GM19025 (cell line): ENCODE data around the gene SLCO1B1.
"Not testable (repeated sequence)": the region's sequence is repeated elsewhere in the genome, so short reads cannot be mapped to it uniquely, and the experiment has no call there.

Source experiments
- ATAC-seq: cut with Tn5 transposase; IDR thresholded peaks from one replicate; pipeline ENCODE4 v1.9.1; 2021; ENCODE audit warnings: mild to moderate bottlenecking, low read depth, moderate library complexity; ENCODE audit not compliant: unreplicated experiment

SLCO1B1 gene, protein sequence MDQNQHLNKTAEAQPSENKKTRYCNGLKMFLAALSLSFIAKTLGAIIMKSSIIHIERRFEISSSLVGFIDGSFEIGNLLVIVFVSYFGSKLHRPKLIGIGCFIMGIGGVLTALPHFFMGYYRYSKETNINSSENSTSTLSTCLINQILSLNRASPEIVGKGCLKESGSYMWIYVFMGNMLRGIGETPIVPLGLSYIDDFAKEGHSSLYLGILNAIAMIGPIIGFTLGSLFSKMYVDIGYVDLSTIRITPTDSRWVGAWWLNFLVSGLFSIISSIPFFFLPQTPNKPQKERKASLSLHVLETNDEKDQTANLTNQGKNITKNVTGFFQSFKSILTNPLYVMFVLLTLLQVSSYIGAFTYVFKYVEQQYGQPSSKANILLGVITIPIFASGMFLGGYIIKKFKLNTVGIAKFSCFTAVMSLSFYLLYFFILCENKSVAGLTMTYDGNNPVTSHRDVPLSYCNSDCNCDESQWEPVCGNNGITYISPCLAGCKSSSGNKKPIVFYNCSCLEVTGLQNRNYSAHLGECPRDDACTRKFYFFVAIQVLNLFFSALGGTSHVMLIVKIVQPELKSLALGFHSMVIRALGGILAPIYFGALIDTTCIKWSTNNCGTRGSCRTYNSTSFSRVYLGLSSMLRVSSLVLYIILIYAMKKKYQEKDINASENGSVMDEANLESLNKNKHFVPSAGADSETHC

DNA sequence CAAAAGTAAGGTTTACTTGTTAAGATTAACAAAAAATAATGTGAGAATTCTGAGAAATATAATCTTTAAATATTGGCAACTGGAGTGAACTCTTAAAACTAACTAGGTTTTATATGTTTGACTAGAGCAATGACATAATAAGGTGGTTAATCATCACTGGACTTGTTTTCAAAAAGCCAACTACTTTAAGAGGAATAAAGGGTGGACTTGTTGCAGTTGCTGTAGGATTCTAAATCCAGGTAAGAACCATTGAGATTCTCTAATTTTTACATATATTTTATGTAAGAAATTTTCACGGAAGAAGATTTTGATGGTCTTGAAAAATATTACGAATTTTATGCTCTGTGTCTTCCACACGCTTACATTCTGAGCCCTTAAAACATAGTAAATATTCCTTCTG lies at the start of gene SLCO1B1:
SLCO1B1 (plus strand) TSS at position 197 of the 400 bp plus-strand sequence. CDS start 10,381 bp downstream, outside the sequence.
- no peak for ATAC-seq

DNA sequence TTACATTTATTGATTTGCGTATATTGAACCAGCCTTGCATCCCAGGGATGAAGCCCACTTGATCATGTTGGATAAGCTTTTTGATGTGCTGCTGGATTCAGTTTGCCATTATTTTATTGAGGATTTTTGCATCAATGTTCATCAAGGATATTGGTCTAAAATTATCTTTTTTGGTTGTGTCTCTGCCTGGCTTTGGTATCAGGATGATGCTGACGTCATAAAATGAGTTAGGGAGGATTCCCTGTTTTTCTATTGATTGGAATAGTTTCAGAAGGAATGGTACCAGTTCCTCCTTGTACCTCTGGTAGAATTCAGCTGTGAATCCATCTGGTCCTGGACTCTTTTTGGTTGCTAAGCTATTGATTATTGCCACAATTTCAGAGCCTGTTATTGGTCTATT lies 46.2 kb upstream of the SLCO1B1 start:
- not testable (repeated sequence) for ATAC-seq

DNA sequence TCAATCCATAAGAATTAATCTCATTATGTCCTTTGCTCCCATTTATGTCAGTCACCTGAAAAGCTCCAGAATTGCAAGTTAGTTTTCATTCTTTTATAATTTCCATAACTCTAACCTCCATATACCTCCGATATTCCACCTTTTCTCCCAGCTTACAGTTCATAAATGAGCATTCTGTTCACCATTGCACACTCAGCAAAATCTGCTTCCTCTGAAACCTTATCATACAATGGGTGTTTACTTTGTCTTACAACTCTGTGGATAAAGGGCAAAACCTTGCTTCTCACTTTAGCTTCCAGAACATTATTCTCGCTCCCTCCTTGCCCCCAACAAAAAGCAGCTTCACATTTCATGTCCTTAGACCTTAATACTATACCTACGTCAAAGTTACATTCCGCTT lies 19.3 kb upstream of the SLCO1B1 start:
- no peak for ATAC-seq

DNA sequence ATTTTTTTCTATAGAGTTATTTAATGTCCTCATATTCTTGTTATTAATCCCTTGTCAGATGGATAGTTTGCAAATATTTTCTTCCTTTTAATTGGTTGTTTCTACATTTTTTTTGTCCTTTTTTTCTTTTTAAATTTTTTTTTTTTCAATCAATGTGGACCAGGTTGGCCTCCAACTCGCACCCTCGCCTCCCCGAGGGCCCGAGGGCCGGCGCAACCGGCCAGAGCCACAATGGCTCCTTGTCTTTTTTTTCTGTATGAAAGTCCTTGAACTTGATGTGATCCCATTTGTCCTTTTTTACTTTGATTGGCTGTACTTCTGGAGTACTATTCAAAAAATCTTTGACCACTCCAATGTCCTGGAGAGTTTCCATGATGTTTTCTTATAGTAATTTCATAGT lies 17.7 kb upstream of the SLCO1B1 start:
- ATAC-seq, result no peak

DNA sequence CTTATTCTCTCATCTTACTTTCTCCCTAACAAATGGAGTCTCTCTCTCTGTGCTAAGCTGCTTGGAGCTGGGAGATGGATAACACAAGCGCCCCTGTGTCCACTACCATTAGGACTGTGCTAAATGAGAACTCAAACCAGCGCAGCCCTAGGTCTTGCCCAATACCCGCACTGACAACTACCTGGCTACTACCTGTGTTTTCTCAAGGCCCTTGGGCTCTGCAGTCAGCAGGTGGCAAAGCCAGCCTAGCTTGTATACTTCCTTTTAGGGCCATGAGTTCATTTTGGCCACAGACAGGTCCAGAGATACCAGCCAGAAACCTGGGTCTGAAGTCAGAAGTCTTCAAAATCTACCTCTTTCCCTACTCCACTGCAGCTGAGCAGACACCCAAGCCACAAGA lies 13.0 kb upstream of the SLCO1B1 start:
- ATAC-seq, result no peak

DNA sequence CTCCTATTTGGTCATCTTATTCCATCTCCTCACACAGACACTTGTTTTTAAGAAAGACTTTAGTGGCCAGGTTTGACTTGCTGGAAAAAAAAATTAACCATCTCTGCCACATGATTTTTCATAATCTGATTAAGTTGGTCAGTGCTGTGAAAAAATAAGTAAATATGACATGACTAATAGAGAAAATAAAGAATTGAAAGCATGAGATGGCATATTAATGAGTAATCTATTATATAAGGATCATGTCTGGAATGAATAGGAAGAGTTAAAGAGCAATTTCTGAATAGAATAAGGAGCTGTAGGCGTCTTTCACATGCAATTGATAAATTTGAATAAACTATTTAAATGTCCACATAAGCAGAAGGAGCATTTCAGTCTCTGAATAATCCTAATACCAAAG lies 12.2 kb upstream of the SLCO1B1 start:
- ATAC-seq, result no peak

DNA sequence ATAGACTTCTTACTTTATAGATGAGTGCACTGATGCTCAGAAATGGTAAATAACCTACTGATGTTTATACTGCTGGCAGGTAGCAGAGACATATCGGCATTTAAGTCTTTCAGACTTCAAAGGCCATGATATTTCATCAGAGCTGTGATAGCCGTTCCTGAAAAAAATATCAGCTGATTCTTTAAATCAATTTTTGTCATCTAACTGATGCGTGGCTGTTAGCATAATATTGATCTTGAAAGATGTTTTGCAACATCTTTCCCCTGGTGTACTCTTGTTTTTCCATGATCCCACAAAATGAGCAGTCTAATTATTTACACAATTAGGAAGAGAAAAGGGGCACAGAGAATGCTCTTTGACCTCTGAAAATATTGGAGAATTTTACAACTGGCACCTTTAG lies 1.6 kb upstream of the SLCO1B1 start:
- ATAC-seq, result no peak

DNA sequence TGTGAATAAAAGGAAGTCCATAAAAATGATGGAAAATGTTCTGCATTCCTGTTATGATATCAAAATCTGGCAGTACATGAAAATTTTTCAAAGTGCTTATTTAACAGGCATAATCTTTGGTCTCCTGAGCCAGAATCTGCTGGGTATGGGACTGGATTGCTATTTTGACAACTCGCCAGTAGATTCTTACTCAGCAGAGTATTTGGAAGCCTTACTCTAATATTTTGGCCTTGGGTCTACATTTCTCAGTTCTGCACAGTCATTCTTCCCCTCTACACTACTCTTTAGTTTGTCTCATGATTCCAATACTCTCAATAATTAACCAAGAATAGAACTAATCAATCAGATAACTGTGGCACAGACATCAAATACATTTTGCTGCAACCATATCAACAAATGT lies 1.1 kb upstream of the SLCO1B1 start:
- ATAC-seq, result no peak

DNA sequence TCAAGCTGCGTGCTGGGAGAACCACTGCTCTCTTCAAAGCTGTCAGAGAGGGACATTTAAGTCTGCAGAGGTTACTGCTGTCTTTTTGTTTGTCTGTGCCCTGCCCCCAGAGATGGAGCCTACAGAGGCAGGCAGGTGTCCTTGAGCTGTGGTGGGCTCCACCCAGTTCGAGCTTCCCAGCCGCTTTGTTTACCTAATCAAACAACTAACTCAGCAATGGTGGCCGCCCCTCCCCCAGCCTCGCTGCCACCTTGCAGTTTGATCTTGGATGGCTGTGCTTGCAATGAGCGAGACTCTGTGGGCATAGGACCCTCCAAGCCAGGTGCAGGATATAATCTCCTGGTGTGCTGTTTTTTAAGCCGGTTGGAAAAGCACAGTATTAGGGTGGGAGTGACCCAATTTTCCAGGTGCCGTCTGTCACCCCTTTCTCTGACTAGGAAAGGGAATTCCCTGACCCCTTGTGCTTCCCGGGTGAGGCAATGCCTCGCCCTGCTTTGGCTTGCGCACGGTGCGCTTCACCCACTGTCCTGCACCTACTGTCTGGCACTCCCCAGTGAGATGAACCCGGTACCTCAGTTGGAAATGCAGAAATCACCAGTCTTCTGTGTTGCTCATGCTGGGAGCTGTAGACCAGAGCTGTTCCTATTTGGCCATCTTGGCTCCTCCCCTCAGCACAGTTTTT lies 6.5 kb downstream of the SLCO1B1 start:
- not testable (repeated sequence) for ATAC-seq

DNA sequence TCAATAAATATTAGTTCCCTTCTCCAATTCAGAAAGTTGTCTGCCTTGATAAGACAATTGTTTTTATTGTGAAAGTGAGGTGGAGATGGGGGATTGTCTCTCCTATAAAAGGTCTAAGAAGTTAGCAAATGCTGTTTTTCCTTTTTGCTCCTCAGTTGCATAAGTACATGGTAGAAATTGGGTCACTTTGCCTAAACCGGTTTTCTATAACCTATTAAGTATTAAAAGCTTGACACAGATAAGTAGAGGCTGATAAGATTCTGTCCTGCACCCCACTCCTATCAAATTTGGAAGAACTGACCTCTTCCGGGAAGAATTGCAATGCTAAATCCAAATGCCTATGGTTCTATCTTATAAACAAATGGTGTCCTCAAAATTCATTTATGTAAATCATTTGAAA lies 7.0 kb downstream of the SLCO1B1 start:
- ATAC-seq, result no peak

DNA sequence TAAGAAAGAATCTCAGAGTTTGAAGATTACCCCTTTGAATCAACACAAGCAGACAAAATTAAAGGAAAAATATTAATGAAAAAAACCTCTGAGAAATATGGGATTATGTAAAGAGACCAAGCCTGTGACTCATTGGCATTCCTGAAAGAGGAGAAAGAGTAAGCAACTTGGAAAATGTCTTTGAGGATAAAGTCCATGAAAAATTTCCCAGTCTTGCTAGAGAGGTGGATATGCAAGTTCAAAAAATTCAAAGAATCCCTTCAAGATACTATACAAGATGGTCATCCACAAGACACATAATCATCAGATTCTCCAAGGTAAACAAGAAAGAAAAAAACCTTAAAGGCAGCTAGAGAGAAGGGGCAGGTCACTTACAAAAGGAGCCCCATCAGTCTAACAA lies 13.3 kb downstream of the SLCO1B1 start:
- ATAC-seq, result no peak

DNA sequence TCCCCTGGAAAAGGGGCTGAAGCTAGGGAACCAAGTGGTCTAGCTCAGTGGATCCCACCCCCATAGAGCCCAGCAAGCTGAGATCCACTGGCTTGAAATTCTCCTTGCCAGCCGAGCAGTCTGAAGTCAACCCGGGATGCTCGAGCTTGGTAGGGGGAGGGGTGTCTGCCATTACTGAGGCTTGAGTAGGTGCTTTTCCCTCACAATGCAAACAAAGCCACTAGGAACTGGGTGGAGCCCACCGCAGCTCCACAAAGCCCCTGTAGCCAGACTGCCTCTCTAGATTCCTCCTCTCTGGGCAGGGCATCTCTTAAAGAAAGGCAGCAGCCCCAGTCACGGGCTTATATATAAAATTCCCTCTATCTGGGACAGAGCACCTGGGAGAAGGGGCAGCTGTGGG lies 18.9 kb downstream of the SLCO1B1 start:
- ATAC-seq, result not testable (repeated sequence)

DNA sequence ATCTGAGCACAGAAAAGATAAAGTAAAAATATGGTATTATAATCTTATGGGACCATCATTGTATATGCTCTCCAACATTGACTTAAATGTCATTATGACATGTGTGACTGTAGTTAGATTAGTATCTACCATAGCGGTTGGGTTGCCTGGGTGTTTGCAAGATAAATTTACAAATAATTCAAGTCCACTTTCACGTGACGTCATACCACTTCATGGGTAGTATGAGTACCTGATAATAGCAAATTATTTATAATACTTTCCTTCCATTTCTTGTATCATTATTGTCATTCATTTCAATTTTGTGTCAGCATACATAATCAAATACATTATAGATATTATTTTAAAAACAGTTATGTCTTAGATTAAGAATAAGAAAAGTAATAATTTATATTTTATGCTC lies 20.2 kb downstream of the SLCO1B1 start:
- ATAC-seq, result no peak

DNA sequence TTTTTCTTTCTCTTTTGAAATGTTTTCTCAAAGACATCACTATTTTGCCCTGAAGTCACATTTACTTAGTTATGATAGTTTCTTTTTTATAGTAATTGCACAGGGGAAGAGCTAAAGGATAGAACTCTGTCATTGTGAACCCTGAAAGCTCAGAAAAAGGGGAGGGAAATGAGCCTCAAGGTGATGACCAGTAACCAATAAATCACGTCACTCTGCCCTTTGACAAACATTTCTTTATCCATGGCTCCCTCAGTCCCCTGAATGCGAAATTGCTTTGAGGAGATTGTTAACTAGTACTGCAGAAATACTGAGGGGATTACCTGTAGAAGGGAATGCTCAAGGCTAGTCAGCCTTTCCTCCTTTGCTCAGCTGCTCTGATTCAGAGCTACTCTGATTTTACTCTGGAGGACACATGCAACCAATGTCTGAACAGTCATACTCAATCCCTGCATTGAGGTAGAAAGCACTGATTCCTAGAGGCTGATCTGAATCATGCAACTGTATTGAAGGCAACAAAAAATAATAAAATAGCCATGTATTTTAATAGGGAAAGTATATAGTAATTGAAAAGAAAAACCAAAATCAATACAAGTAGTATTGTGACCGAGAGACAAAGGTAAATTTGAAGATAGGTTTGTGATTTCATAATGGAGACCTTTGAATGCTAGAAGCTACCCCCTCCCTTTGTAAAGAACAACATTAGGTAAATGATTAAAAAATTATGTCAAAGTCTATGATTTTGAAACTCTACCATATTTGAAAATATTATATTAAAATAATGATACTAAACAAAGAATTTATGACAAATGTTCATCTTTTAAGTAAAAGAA lies 24.7 kb downstream of the SLCO1B1 start:
- ATAC-seq, result no peak

DNA sequence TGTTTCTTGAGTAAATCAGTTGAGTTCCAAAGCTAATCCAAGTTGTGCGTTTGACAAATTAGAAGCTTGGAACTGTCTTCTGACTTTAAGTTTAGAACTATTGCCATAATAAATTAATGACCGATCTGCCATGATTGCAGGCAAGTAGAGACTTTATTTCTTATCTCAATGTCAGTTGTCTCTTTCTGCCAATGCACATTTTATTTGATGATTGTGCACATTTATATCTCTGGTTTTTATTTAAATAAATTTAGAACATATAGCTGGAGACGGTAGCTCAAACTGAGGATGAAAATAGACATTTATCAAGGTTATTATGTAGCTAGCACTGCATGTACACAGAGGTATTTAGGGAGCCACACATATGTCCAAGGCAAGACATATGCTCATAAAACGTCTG lies 34.1 kb downstream of the SLCO1B1 start:
- no peak for ATAC-seq

DNA sequence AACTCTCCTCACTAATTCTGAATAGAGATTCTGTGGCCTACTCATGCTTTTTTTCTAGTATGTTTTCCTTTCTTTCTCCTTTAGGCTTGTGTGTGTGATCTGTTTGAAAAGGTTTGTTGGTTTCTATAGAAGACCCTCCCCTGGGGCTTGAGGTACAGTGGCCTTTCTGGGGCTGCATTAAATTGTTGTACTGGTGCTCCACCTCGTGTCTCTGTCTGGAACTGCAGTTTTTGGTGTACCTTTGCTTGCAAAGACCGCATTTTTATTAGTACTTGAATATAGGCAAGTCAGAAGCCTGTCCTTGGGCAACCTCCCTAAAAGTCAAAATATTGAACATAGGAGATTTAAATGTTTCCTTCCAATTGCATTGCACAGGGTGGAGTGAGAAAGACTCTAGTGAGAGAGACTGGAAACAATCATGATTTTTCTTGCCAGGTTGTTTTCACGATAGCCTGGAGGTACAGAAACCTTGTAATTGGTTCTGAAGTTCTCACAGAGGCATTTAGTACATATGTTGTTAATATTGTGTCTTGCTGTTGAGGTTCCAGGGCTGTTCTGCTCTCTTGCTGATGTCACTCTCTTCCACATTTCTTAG lies 39.0 kb downstream of the SLCO1B1 start:
- ATAC-seq, result no peak

DNA sequence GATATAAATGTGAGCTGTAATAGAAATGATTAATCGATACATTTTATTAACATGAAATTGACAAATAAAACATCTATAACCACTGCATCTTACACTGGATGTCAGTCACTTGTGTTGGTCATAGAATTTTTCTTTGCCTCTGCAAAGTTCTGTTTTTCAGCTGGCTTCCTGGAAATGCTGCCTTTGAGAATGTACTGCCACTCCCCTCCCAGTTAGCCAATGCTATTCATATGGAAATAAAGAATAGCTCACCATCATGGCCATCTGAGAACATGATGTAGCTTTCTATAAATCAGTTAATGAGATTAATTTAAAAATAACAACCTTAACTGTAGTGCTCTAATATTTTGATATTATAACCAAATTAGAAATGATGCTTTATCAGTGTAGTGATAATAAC lies 41.1 kb downstream of the SLCO1B1 start:
- ATAC-seq, result no peak

DNA sequence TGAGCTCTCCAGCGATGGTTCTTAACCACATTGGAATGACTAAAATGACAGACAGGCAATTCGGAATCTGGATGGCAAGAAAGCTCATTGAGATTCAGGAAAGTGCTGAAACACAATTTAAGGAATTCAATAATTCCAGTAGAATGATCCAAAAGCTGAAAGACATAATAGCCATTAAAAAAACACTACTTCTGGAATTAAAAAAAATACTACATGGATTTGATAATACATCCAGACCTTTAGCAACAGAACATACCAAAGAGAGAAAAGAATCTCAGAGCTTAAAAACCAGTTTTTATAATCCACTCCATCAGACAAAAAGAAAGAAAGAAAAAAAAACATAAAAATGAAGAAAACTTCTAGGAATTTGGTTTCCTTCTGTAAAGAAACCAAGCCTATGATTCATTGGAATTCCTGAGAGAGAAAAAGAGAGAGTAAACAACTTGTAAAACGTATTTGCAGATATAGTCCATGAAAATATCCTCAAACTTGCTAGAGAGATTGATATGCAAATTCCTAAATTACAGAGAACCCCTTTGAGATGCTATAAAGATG lies 52.8 kb downstream of the SLCO1B1 start:
- no peak for ATAC-seq

DNA sequence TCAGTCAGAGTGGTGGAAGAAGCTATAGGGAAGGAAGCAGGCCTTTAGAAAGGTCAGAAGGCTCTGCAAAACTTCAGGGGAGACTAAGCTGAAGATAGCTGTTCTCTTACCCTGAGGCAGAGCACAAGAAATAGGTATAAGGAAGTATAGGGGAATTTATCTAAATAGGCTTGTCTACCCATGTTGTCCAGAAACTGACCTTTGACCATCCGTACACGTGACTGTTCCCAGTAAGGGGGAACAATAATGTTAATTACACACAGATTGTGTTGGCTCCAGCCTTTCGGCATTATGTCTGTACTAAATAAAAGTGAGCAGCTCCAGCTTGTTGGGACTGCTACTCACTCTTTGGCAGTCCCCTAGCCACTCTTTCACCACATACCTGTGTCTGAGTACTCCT lies 59.0 kb downstream of the SLCO1B1 start:
- no peak for ATAC-seq

DNA sequence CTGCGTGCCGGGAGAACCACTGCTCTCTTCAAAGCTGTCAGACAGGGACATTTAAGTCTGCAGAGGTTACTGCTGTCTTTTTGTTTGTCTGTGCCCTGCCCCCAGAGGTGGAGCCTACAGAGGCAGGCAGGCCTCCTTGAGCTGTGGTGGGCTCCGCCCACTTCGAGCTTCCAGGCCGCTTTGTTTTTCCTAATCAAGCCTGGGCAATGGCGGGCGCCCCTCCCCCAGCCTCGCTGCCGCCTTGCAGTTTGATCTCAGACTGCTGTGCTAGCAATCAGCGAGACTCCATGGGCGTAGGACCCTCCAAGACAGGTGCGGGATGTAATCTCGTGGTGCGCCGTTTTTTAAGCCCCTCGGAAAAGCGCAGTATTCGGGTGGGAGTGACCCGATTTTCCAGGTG lies 83.4 kb downstream of the SLCO1B1 start:
- ATAC-seq, result not testable (repeated sequence)
